ENCODE measurements around the gene IL4.

- TF ChIP-seq, protein P1, sequence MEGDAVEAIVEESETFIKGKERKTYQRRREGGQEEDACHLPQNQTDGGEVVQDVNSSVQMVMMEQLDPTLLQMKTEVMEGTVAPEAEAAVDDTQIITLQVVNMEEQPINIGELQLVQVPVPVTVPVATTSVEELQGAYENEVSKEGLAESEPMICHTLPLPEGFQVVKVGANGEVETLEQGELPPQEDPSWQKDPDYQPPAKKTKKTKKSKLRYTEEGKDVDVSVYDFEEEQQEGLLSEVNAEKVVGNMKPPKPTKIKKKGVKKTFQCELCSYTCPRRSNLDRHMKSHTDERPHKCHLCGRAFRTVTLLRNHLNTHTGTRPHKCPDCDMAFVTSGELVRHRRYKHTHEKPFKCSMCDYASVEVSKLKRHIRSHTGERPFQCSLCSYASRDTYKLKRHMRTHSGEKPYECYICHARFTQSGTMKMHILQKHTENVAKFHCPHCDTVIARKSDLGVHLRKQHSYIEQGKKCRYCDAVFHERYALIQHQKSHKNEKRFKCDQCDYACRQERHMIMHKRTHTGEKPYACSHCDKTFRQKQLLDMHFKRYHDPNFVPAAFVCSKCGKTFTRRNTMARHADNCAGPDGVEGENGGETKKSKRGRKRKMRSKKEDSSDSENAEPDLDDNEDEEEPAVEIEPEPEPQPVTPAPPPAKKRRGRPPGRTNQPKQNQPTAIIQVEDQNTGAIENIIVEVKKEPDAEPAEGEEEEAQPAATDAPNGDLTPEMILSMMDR (IDR thresholded peaks at IDR 0.05), result no peak
- no peak for TF ChIP-seq POLR2A (IDR thresholded peaks at IDR 0.05)
These were observed 37.9 kb upstream of the IL4 start for GRCh38 chr5:132635873-132636272.

All from adrenal gland (tissue), 5 donors.